Stimulated activated CD8-positive, alpha-beta memory T cell treated with anti-CD3 and anti-CD28 coated beads, Interleukin-15, amount 100 ng/mL, for 1 hour (primary cell): ENCODE data around the gene KRTAP4-2.
"Not testable (repeated sequence)": the region's sequence is repeated elsewhere in the genome, so short reads cannot be mapped to it uniquely, and the experiment has no call there.

Experiments
- DNase-seq: peaks from one replicate; pipeline ENCODE4 v3.0.0-alpha.2; 2020; ENCODE audit warnings: low read depth

KRTAP4-2 gene

GRCh38 chr17:41177727-41178271 lies at the start of gene KRTAP4-2:
KRTAP4-2 (minus strand) TSS chr17:41178221; CDS start chr17:41178164, 57 bp downstream.
- DNase-seq: no peak

- not testable (repeated sequence) for DNase-seq
Observed at GRCh38 chr17:41226598-41227095, 48.6 kb upstream of the KRTAP4-2 start, which contains the start of gene KRTAP9-2. KRTAP9-2 (plus strand) TSS chr17:41226648; CDS start chr17:41226655, 7 bp downstream.

GRCh38 chr17:41226051-41226450 lies 48.0 kb upstream of the KRTAP4-2 start:
- no peak for DNase-seq

GRCh38 chr17:41223821-41224220 lies 45.8 kb upstream of the KRTAP4-2 start:
- no peak for DNase-seq

- no peak for DNase-seq
Observed at GRCh38 chr17:41215681-41216080, 37.7 kb upstream of the KRTAP4-2 start.

GRCh38 chr17:41212524-41213169 lies 34.6 kb upstream of the KRTAP4-2 start:
- DNase-seq: no peak

- DNase-seq: no peak
Observed at GRCh38 chr17:41211845-41212466, 33.9 kb upstream of the KRTAP4-2 start.

GRCh38 chr17:41199421-41200078 lies 21.5 kb upstream of the KRTAP4-2 start:
- DNase-seq: no peak

GRCh38 chr17:41196068-41196467 lies 18.0 kb upstream of the KRTAP4-2 start:
- DNase-seq: no peak

- no peak for DNase-seq
Observed at GRCh38 chr17:41190328-41190727, 12.3 kb upstream of the KRTAP4-2 start.

- not testable (repeated sequence) for DNase-seq
Observed at GRCh38 chr17:41189837-41190318, 11.9 kb upstream of the KRTAP4-2 start, which contains the start of gene KRTAP9-1. KRTAP9-1 (plus strand) TSS chr17:41189887; CDS start chr17:41189887, 0 bp downstream.

- DNase-seq: no peak
Observed at GRCh38 chr17:41186872-41187271, 8.9 kb upstream of the KRTAP4-2 start.

GRCh38 chr17:41185001-41185400 lies 7.0 kb upstream of the KRTAP4-2 start:
- no peak for DNase-seq

- no peak for DNase-seq
Observed at GRCh38 chr17:41184480-41184961, 6.5 kb upstream of the KRTAP4-2 start, which contains the start of gene KRTAP4-1. KRTAP4-1 (minus strand) TSS chr17:41184911; CDS start chr17:41184854, 57 bp downstream.

GRCh38 chr17:41178843-41179616 lies 1.0 kb upstream of the KRTAP4-2 start:
- DNase-seq: no peak

GRCh38 chr17:41178341-41178740 lies 320 bp upstream of the KRTAP4-2 start:
- no peak for DNase-seq

GRCh38 chr17:41176744-41177387 lies 1.2 kb downstream of the KRTAP4-2 start:
- no peak for DNase-seq

- DNase-seq: no peak
Observed at GRCh38 chr17:41171886-41172285, 6.1 kb downstream of the KRTAP4-2 start.

- DNase-seq: no peak
Observed at GRCh38 chr17:41168121-41168520, 9.9 kb downstream of the KRTAP4-2 start, which contains the start of gene KRTAP4-3. KRTAP4-3 (minus strand) TSS chr17:41168221; CDS start chr17:41168172, 49 bp downstream.

- DNase-seq: no peak
Observed at GRCh38 chr17:41167561-41167960, 10.5 kb downstream of the KRTAP4-2 start.

- DNase-seq: no peak
Observed at GRCh38 chr17:41163828-41164227, 14.2 kb downstream of the KRTAP4-2 start.
